Upper lobe of left lung (tissue), 4 donors: ENCODE data around the gene LIN37.

ENCODE experiments used
- CTCF ChIP-seq, 6 experiments: fragments of 450-650 bp in 4 of 6; fragments of 200-600 bp in 2 of 6; sonication (generic) in 2 of 6; IDR thresholded peaks; one replicate each; pipeline ENCODE4 v1.5.1; 2016 to 2019; ENCODE audit warnings: antibody characterized with exemption in 6 of 6
- EP300 ChIP-seq, 4 donors: sonication (generic); formaldehyde crosslinking; IDR thresholded peaks; one replicate each; pipeline ENCODE4 v1.5.1; 2017; ENCODE audit warnings: antibody characterized with exemption in 4 of 4, control low read depth in 2 of 4
- POLR2A ChIP-seq, 4 donors: fragments of 450-650 bp; IDR thresholded peaks; one replicate each; pipeline ENCODE4 v1.5.1; 2016 to 2017; ENCODE audit warnings: antibody characterized with exemption in 4 of 4, mild to moderate bottlenecking in 2 of 4
- POLR2AphosphoS5 ChIP-seq, 2 donors: sonication (generic); formaldehyde crosslinking; IDR thresholded peaks; one replicate each; pipeline ENCODE4 v1.5.1; 2017; ENCODE audit warnings: antibody characterized with exemption in 2 of 2

GRCh38 chr19:35768082-35768421, 19.7 kb downstream of the LIN37 start:
- TF ChIP-seq CTCF (IDR thresholded peaks at IDR 0.05), result no peak
- no peak for TF ChIP-seq EP300 (IDR thresholded peaks at IDR 0.05)
- no peak for TF ChIP-seq POLR2A (IDR thresholded peaks at IDR 0.05)
- no peak for TF ChIP-seq POLR2AphosphoS5 (IDR thresholded peaks at IDR 0.05)
